HG03039 (cell line): ENCODE data around the gene NOXO1.
A peak's percentile ranks its signal among the peaks of the same experiment; 100 is the strongest.

Experiments used
- ATAC-seq: cut with Tn5 transposase; IDR thresholded peaks from one replicate; pipeline ENCODE4 v1.9.1; 2021; ENCODE audit warnings: mild to moderate bottlenecking, moderate library complexity; ENCODE audit not compliant: unreplicated experiment

The NOXO1 gene

GRCh38 chr16:1981398-1981836 is at the start of gene NOXO1:
NOXO1 (minus strand) TSS chr16:1981469; CDS start chr16:1981179, 290 bp downstream.
- ATAC-seq = no peak

GRCh38 chr16:2030036-2030435 is 48.8 kb upstream of the NOXO1 start:
- ATAC-seq = no peak

- no peak for ATAC-seq
Measured at GRCh38 chr16:2029350-2029749, 48.1 kb upstream of the NOXO1 start.

GRCh38 chr16:2028620-2029220 is 47.5 kb upstream of the NOXO1 start:
- ATAC-seq = no peak

GRCh38 chr16:2028146-2028545 is 46.9 kb upstream of the NOXO1 start:
- no peak for ATAC-seq

GRCh38 chr16:2027024-2028010 is 46.0 kb upstream of the NOXO1 start:
- ATAC-seq = no peak

GRCh38 chr16:2026461-2027023 is 45.3 kb upstream of the NOXO1 start, which contains the start of gene NHERF2:
NHERF2 (plus strand) TSS chr16:2026902; CDS start chr16:2027006, 104 bp downstream.
- ATAC-seq = no peak

GRCh38 chr16:2025878-2026460 is 44.7 kb upstream of the NOXO1 start:
- ATAC-seq = no peak

- no peak for ATAC-seq
Measured at GRCh38 chr16:2025251-2025650, 44.0 kb upstream of the NOXO1 start.

- no peak for ATAC-seq
Measured at GRCh38 chr16:2024032-2024420, 42.8 kb upstream of the NOXO1 start.

GRCh38 chr16:2023092-2024031 is 42.1 kb upstream of the NOXO1 start:
- peak; percentile 62 for ATAC-seq

- ATAC-seq = no peak
Measured at GRCh38 chr16:2022723-2023091, 41.4 kb upstream of the NOXO1 start.

GRCh38 chr16:2019921-2020831 is 38.9 kb upstream of the NOXO1 start:
- ATAC-seq = no peak

- no peak for ATAC-seq
Measured at GRCh38 chr16:2019518-2019920, 38.2 kb upstream of the NOXO1 start, which contains the start of gene NPW. NPW (plus strand) TSS chr16:2019785.

GRCh38 chr16:2016407-2016922 is 35.2 kb upstream of the NOXO1 start:
- no peak for ATAC-seq

- ATAC-seq = no peak
Measured at GRCh38 chr16:2015947-2016208, 34.6 kb upstream of the NOXO1 start.

- no peak for ATAC-seq
Measured at GRCh38 chr16:2015117-2015946, 34.1 kb upstream of the NOXO1 start.

- no peak for ATAC-seq
Measured at GRCh38 chr16:2013527-2013926, 32.3 kb upstream of the NOXO1 start.
